GM21529 (cell line): ENCODE data around the gene CNTN4.
"Not testable (repeated sequence)": the region's sequence is repeated elsewhere in the genome, so short reads cannot be mapped to it uniquely, and the experiment has no call there.

ENCODE experiments used
- ATAC-seq: cut with Tn5 transposase; IDR thresholded peaks from one replicate; pipeline ENCODE4 v1.9.1; 2021; ENCODE audit not compliant: unreplicated experiment

CNTN4 gene

DNA sequence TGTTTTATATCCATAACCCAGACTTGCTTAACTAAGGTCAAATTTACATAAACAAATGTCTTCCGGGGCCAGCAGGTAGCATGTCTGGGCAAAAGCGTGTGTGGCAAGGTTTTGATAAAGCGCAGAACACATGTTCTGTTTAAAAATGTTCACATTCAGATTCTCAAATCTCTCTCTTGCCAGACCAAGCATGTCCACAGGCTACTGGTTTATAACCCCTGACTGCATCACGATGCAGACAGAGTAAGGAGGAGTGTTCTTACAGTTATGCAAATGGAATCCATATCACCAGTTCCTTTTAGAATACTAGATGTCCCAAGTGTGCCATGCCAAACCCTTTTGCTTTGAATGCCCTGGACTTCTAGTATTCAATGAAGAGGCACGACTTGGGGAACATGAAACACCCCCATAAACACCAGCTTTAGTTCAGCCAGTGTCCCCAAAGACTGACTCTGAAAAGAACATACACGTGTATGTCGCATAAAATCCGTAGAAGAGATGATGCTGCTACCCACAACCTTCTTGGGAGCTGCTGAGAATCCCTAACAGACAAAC is 412.0 kb downstream of the CNTN4 start:
- ATAC-seq, result no peak

DNA sequence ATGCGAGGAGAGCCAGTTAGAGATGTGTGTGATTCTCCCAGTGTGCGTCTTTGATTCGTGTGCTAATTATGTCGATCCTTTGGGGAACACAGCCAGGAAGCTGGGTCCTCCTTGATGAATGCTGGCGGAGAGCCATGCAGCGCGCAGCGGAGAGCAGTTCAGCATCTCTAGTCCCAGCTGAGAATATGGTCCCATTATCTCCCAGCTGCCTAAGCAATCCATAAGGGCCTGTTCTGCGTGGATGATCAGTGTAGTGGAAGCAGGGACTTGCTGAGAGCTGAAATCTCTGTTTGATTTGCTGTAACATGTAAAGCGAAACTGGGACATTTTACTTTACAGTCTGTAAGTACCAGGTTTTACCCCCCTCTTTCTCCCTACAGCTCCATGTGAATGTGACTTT is 412.7 kb downstream of the CNTN4 start:
- ATAC-seq, result no peak

DNA sequence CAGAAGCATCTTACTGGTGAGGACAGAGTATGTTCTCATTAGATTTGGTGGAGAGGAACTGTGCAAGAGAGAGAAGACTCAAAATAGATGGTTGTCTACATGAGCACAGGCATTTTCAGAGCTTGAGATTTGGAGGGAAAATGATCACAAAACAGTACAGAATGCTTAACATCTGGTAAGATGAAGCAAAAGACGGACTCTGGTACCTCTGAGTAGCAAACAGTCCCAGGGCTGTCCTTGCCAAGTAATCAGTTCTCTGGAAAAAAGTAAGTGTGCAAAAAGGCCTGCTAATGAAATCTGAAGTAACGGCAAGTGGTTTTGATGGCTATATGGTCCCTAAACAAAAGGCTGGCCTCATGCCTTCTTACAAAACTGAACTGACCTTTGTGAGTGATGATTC is 414.2 kb downstream of the CNTN4 start:
- ATAC-seq, result no peak

DNA sequence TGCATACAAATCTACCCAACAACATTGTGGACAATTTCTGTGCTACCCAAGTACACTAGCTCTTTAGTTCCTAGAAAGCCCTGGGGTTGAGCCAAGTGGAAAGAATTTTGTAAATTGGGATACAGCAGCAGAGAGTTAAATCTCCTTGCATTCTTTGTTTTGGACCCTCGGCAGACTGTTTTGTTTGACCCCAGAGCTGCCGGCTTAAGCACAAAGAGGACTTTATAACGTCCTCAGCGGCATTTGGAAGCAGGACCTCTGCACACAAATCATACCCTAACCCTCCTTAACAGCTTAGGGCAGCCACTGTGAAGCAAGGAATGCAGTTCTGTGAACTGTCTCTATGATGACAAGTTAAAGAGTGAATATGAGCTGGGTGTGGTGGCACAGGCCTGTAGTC is 415.3 kb downstream of the CNTN4 start:
- no peak for ATAC-seq

DNA sequence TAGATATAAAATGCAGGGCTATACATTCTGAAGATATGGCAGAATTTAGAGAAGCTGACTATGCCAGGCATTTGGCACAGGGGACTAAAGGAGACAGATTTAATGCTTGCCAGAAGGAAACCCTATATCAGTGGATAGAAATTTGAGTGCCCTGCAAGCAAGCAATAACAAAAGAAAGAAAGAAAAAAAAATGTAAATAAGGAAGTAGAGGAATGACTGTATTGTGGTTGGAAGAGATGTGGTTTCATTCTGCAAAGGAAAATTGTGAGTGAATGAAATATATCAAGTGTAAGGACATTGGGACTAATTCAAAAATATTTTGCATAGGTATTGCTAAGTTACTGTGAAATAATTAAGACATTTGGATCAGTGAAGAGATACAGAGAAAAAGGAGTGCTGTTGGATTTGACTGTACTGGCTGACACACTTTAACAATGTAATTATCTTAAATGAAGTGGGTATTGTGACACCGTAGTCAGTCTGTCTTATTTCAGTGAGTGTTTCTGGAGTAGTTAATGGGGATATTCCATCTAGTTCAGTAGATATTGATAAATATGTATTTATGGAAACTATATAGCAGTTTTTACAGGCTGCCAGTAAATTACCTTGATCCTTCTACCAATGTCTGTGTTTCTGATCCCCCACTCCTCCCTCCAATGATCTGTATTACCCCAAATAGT is 418.2 kb downstream of the CNTN4 start:
- no peak for ATAC-seq

DNA sequence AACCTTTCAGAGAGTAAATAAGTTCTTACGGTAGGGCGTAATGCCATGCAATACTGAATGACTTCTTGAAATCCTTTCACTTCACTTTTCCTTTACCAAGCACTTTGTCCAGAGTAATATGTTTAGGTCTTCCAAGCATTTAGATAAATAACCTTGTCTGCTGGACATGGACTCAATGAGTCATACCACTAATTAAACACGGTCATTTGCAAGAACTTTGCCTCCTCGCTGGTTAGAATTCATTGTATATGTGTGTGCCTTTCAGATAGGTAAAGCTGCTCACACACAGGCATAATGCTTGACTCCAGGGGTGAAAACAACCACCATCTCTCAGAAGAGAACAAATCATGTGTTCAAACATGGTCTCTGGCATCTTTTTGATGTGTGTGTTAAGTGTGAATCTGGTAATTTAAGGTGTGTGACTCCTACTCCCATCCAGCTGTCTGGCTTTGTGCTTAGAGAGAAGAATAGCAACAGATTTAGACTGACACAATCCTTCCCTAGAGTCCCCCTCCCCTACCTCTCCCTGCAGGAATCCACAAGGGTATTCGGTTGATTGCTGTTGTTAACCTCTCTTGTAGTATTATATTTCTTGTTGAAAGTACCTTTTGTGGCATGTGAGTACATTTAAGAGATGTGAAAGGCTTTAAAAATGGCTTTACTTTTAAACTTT is 419.0 kb downstream of the CNTN4 start:
- no peak for ATAC-seq

DNA sequence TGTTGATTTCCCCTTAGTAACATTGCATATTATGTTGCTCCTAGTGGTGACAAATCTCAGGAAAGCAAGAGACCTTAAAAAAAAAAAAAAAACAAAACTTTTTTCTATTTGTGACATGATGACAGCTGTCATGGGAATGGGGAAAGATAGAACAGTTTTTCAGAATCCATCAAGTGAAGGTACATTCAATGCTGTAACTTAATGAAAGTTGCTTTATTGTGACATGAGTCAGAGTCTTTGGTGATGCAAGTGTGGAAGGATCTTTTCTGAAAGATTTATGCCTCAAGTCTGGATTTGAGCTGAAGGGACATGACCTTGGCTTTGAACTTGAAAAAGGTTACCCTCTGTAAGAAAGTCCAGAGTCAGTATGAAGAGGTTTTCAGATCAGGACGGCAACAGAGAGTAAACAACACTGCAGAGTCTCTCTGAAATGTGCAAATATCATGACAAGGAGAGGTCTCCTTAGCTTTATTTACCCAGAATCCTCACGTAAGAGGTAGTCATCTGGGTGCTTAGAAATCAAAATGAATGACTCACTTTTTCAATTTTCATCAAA is 424.7 kb downstream of the CNTN4 start:
- ATAC-seq, result no peak

DNA sequence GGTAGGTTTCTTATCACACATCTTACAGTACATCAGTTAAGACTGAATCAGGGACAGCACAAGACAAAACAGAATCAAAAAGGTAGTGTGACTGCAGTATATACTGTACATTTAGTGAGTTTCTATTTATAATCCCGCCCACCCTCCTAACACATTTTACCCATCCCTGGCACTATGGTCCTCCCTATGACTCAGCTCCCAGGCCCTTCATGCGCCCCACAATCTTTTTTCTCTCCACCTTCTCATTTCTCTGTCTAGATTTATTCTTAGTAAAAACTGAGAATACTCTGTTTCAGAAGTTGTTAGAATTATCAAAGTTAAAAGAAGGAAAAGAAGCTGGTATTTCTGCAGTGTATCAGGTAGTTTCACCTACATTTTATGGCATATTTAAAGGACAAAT is 427.3 kb downstream of the CNTN4 start:
- no peak for ATAC-seq

DNA sequence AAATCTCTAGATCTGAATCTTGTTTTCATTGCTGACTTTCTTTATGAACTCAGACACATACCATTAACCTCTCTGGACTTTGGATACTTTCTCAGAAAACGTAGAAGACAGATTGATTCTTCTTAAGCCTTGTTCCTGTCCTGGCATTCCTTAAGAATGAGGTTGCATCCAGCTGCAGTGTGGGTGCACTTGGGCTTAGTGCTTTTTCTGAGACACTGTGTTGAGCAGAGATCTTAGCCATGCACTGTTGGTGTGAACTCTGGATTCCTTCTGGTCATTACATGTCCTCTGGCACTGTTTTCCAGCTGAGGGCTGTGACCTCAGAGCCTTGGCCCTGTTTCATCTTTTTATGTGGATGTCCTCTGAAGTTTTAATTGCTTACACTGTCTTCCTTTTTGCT is 428.3 kb downstream of the CNTN4 start:
- no peak for ATAC-seq

DNA sequence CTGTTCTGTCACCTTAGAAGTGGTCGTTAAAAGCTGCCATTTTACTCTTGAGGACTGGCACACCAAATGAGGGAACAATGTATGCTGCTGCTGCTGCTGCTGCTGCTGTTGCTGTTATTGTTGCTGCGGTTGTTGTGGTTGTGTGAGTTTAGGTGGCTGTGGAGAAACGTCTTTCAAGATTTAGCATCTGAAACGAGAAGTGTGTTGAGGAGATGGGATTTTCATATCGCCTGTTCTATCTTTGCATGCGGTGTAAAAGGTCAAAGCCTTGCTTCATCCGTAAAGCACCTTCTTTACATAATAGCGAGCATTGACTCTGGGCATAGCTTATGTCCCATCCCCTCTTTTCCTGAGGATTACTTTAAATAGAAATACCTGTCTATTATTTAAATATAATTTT is 428.7 kb downstream of the CNTN4 start:
- ATAC-seq, result not testable (repeated sequence)

DNA sequence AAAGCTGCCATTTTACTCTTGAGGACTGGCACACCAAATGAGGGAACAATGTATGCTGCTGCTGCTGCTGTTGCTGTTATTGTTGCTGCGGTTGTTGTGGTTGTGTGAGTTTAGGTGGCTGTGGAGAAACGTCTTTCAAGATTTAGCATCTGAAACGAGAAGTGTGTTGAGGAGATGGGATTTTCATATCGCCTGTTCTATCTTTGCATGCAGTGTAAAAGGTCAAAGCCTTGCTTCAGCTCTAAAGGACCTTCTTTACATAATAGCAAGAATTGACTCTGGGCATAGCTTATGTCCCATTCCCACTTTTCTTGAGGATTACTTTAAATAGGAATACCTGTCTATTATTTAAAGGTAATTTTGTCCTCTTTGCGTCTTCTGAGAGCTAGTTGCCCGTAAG is 436.1 kb downstream of the CNTN4 start:
- not testable (repeated sequence) for ATAC-seq

DNA sequence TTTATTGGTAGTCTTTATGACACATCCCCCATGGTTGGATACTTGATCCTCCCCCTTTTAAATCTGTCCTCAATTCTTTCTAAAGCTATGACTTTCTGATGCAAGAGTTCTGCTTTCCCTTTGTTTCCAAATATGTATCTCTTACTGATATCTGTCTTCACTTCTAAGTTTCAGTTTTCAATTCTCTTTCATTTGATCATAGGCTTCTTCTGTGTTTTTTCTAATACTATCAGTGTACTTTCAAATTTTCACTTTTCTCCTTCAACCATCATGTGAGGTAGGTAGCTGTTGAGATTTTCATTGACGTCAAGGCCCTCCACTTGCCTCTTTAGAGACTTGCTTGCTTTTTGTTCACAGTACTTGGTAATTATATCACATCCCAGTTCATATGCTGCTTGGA is 436.5 kb downstream of the CNTN4 start:
- ATAC-seq, result no peak

DNA sequence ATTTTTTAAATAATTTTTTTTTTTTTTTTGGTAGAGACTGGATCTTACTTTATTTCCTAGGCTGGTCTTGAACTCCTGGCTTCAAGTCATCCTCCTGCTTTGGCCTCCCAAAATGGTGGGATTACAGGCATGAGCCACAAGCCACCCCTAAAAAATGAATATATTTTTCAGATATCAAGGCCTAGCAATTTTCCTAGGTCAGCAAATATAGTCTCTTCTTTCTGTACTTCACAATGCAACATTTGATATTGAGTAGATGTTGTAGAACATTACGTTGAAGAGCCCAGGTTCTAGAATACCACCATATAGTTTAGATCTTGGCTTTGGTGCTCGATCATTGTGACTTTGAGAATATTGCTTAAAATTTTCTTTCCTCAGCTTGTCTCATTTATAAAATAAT is 437.9 kb downstream of the CNTN4 start:
- ATAC-seq, result no peak

DNA sequence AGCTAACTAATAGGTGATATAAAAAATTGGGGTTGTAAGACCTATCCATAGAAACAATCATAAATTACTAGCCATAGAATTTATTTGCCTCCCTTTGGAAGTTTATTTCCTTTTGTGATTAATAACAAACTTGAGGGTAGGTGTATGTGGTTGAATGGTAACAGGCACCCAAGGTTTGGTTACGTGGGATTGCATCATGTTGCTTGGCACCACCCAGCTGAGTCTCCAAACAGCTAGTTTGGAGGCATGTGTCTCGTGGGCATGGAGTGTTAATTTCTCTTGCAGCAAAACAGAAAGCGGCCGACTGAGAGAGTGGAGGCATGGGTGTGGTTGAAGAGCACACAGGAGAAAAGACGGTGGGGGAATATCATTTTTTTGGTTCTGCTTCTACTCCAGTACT is 441.4 kb downstream of the CNTN4 start:
- ATAC-seq, result no peak

DNA sequence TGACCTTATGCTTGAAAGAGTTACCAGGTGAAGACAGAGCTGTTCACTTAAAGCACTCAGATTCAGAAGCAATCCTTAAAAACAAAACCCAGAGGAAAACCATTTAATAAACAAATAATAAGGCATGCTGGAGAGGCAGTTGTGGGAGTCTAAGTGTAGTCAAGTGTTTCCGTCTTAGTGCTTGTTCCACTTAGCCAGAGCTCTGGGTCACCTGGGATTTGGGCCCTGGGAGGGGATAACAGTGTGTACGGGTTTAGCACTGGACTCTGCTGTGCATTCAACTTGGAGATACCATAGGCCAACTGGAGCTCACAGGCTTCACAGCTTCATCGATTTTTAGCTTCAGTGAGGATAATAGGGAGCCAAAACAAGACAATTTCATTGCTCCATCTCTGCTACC is 444.6 kb downstream of the CNTN4 start:
- ATAC-seq, result no peak

DNA sequence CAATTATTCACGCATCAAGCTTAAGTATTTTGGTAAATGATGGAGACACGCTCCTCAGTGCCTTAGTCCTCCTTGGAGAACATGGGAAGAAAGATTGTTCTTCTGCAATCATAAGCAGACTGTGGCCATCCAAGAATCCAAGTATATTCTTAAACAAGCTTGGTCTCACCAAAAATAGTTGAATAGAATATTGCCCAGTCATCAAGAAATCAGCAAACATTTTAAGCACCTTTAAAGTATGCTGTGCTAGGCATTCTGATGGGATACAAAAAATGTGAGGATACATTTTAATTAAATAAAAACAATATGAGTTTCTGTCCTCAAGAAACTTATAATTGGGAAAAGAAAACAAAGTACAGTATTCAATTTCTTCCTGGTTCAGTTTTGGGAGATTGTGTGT is 445.5 kb downstream of the CNTN4 start:
- ATAC-seq, result no peak

DNA sequence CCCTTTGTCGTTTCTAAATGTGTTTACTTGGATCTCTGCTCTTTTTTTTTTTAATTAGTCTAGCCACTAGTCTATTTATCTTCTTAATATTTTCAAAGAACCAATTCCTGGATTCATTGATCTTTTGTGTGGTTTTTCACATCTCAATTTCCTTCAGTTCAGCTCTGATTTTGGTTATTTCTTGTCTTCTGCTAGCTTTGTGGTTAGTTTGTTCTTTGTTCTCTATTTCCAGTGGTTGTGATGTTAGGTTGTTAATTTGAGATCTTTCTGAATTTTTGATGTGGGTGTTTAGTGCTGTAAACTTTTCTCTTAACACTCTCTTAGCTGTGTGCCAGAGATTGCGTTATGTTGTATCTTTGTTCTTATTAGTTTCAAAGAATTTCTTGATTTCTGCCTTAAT is 446.1 kb downstream of the CNTN4 start:
- ATAC-seq, result no peak

DNA sequence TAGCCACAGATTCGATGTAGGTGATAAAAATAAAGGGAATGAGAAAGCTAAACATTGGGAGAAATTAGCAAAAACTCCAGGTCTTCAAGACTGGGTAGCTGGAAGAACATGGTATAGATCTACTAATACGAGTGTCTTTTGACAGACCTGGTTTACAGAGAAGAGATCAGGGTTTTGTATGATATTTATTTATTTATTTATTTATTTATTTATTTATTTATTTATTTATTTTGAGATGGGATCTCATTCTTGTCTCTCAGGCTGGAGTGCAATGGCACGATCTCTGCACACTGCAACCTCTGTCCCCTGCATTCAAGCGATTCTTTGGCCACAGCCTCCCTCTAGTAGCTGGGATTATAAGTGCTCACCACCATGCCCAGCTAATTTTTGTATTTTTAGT is 448.4 kb downstream of the CNTN4 start:
- no peak for ATAC-seq

DNA sequence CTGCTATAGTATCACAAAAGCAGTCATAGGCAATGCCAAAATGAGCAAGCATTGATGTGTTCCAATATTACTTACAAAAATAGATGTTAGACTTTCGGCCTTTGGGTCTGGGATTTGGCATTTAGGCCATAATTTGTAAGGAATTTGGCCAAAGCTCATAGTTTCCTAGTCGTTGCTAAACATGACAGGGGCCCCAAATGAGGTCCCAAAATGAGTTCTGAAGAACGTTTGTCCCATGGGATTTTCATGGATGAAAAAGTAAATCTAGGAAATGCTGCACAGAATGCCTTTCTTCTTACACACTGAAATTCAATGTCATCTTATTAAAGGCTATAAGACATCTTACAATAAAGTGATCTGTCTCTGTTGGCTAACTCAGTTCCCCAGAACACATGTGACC is 456.0 kb downstream of the CNTN4 start:
- no peak for ATAC-seq

DNA sequence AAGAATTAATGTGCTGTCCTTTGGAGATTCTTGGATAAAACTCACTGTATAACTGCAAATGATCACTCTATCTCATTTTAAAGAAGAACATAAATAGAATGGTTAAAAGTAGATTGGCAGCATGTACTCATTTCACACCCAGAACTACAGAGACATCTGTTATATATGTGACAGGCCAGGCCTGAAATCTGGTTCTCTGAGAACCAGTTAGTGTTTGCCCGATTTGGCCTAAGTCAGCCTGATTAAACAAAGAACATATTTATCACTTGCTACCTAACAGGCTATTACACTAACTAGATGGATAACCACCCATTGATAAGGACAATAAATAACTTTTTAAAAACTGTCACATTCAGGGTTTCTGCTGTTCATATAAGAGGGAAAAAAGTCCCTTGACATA is 460.1 kb downstream of the CNTN4 start:
- no peak for ATAC-seq

DNA sequence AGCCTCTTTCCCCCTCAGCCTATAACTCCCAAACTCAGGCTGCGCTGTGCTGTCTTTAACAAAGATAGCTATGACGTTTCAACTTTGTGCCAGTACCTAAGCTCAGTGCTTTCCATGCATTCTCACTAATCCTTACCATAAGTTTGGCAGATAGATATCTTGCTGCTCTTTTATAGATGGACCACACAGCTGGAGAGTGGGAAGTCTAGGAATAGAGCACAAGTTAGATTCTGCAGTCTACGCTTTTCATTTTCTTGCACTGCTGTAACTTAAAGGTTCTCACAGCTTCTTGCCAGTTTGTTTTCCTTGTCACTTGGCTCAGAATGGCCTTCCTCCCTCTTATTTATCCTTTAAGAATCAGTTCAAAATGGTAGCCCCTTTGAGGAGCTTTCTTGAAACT is 468.8 kb downstream of the CNTN4 start:
- ATAC-seq, result no peak

DNA sequence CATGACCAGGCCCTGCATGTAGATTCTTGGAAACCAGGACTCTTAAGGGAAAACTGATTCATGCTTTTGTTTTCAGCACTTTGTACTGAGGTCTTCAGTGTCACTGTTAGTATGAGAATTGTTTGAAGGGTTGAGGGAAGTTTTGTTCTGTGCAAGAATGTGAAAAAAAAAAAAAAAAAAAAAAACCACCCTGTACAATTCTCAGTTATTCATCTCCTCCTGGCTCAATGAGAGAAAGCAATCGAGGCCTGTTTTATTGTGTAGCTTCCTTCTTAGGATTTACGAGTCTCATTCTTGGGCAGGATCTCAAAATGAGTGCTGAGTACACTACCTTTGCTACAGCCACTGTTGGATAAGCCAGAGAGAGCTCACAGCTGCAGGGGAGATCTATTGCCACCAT is 469.5 kb downstream of the CNTN4 start:
- no peak for ATAC-seq
